ENCODE results near the gene RND1.

The RND1 gene

GRCh38 chr12:48811437-48812090 is 54.1 kb downstream of the RND1 start:
- DNase-seq (ENCODE audit: low spot score) (no peak), FAIRE-seq (no peak)

- DNase-seq (ENCODE audit: low spot score) = no peak
- no peak for FAIRE-seq
These were observed 54.7 kb downstream of the RND1 start for GRCh38 chr12:48810903-48811431.

GRCh38 chr12:48807981-48808380 is 57.7 kb downstream of the RND1 start:
- DNase-seq (ENCODE audit: low spot score) (no peak), FAIRE-seq (no peak)

All from RCC 7860 (cell line).